HepG2 (cell line): ENCODE results near the gene PLET1. TPM values are rescaled to one million over a fixed set of nuclear protein-coding genes. Genes with fewer than 3 reads are reported as not detected.

ENCODE experiments used
- CREB1 ChIP-seq, 2 experiments: fragments of 450-650 bp in 1 of 2; IDR thresholded peaks; 2 replicates each; pipeline ENCODE4 v1.6.1; 2016 to 2017; ENCODE audit warnings: control low read depth in 1 of 2, mild to moderate bottlenecking in 1 of 2, missing compliant biosample characterization in 1 of 2, missing genetic modification characterization in 1 of 2
- MIXL1 ChIP-seq: IDR thresholded peaks from 2 replicates; pipeline ENCODE4 v1.6.1; 2016
- RARA ChIP-seq: IDR thresholded peaks from 2 replicates; pipeline ENCODE4 v1.6.1; 2016; ENCODE audit warnings: missing genetic modification reagents, missing compliant biosample characterization
- SAFB2 ChIP-seq: sonication (generic); formaldehyde crosslinking; IDR thresholded peaks from 2 replicates; pipeline ENCODE4 v1.5.1; 2020; ENCODE audit warnings: missing genetic modification reagents, low read depth, mild to moderate bottlenecking, borderline replicate concordance
- TBX2 ChIP-seq: sonication (generic); formaldehyde crosslinking; IDR thresholded peaks from 2 replicates; pipeline ENCODE4 v1.5.0; 2020; ENCODE audit warnings: missing genetic modification reagents, mild to moderate bottlenecking, borderline replicate concordance
- ZBTB7B ChIP-seq: sonication (generic); formaldehyde crosslinking; IDR thresholded peaks from 2 replicates; pipeline ENCODE4 v1.4.0; 2020; ENCODE audit warnings: missing genetic modification reagents
- ZNF230 ChIP-seq: sonication (generic); formaldehyde crosslinking; IDR thresholded peaks from 2 replicates; pipeline ENCODE4 v1.4.0; 2020; ENCODE audit warnings: mild to moderate bottlenecking, missing genetic modification reagents
- ZNF343 ChIP-seq: sonication (generic); formaldehyde crosslinking; IDR thresholded peaks from 2 replicates; pipeline ENCODE4 v1.4.0; 2020; ENCODE audit warnings: mild to moderate bottlenecking, missing genetic modification reagents
- ZNF556 ChIP-seq: sonication (generic); formaldehyde crosslinking; IDR thresholded peaks from 2 replicates; pipeline ENCODE4 v1.4.0; 2020; ENCODE audit warnings: mild to moderate bottlenecking, missing genetic modification reagents, borderline replicate concordance
- polyA plus RNA-seq, 8 experiments: library from polyadenylated mRNA; depleted of rRNA in 3 of 8; stranded (reverse) in 7 of 8; unstranded in 1 of 8; fragments of >200 nt; fragmentation: Illumina TruSeq in 4 of 8; extraction: Trizol in 4 of 8; gene quantifications; 2 replicates each; pipeline versions ENCODE4 v1.2.1 to v1.2.3, GENCODE V29; 2011 to 2016; ENCODE audit warnings: low read depth in 4 of 8, missing spikeins in 1 of 8, mixed read lengths in 1 of 8; ENCODE audit not compliant: insufficient read depth in 1 of 8
- total RNA-seq, 5 experiments: library from RNA; depleted of rRNA; stranded (reverse); fragments of >200 nt; fragmentation: Illumina TruSeq; extraction: Trizol; gene quantifications; 2 replicates each; pipeline ENCODE4 v1.2.3, GENCODE V29; 2016; ENCODE audit warnings: low read depth in 1 of 5
- TF ChIP-seq, protein P1 (sequence below): IDR thresholded peaks from 2 replicates; pipeline ENCODE4 v1.6.1; 2012; ENCODE audit warnings: inconsistent platforms
- TF ChIP-seq, protein P2 (sequence below): IDR thresholded peaks from 2 replicates; pipeline ENCODE4 v1.6.1; 2016; ENCODE audit warnings: mild to moderate bottlenecking
- TF ChIP-seq, protein P3 (sequence below): sonication (generic); formaldehyde crosslinking; conservative IDR thresholded peaks from 2 replicates; pipeline ENCODE4 v1.4.0; 2020; ENCODE audit warnings: mild to moderate bottlenecking, missing genetic modification reagents, moderate library complexity

The PLET1 gene
- total and polyA plus RNA-seq, 2 of the 13 experiments (the other 11 are each of a cell fraction or from before 2014, with no cell fraction given): not detected

DNA sequence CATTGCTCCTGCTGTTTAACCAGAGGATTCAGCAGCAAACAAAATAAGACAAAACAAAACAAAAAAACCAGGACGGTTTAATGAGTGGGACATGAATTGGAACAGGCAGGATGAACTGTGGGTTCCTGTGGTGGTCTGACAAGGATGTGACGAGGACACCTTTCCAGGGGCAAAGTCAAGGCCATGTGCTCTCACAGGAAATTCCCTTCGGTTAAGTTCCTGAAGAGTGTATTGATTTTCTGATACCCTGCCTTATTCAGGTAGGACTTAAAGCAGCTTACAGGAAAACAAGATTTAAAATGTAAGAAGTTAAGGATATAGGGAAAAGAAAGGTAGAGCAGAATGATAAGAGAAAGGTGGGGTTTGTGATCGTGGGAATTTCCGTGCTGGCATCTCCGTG is 8.5 kb upstream of the PLET1 start (continued):
- no peak for TF ChIP-seq ZNF343 (CRISPR knock-in tag)
- no peak for TF ChIP-seq ZNF230 (CRISPR knock-in tag)
- TF ChIP-seq RARA: peak; percentile 80
- no peak for TF ChIP-seq CREB1 (IDR thresholded peaks at IDR 0.05)
- TF ChIP-seq CREB1 (CRISPR knock-in tag; IDR thresholded peaks at IDR 0.05): 0 out of 2 replicates have a peak, but pooled peaks have one; percentile 32
- TF ChIP-seq, protein P1, sequence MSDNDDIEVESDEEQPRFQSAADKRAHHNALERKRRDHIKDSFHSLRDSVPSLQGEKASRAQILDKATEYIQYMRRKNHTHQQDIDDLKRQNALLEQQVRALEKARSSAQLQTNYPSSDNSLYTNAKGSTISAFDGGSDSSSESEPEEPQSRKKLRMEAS: 0 out of 2 replicates have a peak, but pooled peaks have one; percentile 20
- TF ChIP-seq, protein P2, sequence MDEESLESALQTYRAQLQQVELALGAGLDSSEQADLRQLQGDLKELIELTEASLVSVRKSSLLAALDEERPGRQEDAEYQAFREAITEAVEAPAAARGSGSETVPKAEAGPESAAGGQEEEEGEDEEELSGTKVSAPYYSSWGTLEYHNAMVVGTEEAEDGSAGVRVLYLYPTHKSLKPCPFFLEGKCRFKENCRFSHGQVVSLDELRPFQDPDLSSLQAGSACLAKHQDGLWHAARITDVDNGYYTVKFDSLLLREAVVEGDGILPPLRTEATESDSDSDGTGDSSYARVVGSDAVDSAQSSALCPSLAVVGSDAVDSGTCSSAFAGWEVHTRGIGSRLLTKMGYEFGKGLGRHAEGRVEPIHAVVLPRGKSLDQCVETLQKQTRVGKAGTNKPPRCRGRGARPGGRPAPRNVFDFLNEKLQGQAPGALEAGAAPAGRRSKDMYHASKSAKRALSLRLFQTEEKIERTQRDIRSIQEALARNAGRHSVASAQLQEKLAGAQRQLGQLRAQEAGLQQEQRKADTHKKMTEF (CRISPR knock-in tag): 0 out of 2 replicates have a peak, but pooled peaks have one; percentile 25
- no peak for TF ChIP-seq ZNF556
- TF ChIP-seq ZBTB7B: peak; percentile 72
- peak; percentile 18; the same call in 1 of the 2 replicates for TF ChIP-seq TBX2 (CRISPR knock-in tag)
- TF ChIP-seq SAFB2 (CRISPR knock-in tag): no peak
- 0 out of 2 replicates have a peak, but pooled peaks have one; percentile 23 for TF ChIP-seq MIXL1 (CRISPR knock-in tag)
- TF ChIP-seq, protein P3, sequence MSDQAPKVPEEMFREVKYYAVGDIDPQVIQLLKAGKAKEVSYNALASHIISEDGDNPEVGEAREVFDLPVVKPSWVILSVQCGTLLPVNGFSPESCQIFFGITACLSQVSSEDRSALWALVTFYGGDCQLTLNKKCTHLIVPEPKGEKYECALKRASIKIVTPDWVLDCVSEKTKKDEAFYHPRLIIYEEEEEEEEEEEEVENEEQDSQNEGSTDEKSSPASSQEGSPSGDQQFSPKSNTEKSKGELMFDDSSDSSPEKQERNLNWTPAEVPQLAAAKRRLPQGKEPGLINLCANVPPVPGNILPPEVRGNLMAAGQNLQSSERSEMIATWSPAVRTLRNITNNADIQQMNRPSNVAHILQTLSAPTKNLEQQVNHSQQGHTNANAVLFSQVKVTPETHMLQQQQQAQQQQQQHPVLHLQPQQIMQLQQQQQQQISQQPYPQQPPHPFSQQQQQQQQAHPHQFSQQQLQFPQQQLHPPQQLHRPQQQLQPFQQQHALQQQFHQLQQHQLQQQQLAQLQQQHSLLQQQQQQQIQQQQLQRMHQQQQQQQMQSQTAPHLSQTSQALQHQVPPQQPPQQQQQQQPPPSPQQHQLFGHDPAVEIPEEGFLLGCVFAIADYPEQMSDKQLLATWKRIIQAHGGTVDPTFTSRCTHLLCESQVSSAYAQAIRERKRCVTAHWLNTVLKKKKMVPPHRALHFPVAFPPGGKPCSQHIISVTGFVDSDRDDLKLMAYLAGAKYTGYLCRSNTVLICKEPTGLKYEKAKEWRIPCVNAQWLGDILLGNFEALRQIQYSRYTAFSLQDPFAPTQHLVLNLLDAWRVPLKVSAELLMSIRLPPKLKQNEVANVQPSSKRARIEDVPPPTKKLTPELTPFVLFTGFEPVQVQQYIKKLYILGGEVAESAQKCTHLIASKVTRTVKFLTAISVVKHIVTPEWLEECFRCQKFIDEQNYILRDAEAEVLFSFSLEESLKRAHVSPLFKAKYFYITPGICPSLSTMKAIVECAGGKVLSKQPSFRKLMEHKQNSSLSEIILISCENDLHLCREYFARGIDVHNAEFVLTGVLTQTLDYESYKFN (CRISPR knock-in tag): peak; percentile 71
